Peyer's patch (tissue), 4 donors: ENCODE data around the gene ELMO1. TPM values are rescaled to one million over a fixed set of nuclear protein-coding genes. Genes with fewer than 3 reads are reported as not detected.

Source experiments
- DNase-seq, 3 donors: peaks; one replicate each; pipeline ENCODE4 v3.0.0-alpha.2; 2017 to 2019
- H3K27ac ChIP-seq, 4 donors: fragments of 200-600 bp; sonication (generic); one replicate each; pipeline ENCODE4 v1.5.1; 2016 to 2019
- H3K27me3 ChIP-seq, 2 donors: fragments of 200-600 bp; sonication (generic); one replicate each; pipeline ENCODE4 v1.5.1; 2019
- H3K36me3 ChIP-seq, 3 donors: fragments of 200-600 bp; sonication (generic); one replicate each; pipeline ENCODE4 v1.5.1; 2016 to 2019
- H3K4me1 ChIP-seq, 4 donors: fragments of 200-600 bp; sonication (generic); one replicate each; pipeline ENCODE4 v1.5.1; 2016 to 2019
- H3K4me3 ChIP-seq, 4 donors: fragments of 200-600 bp; sonication (generic); 1 replicate in 3 of 4; 2 replicates in 1 of 4; pipeline ENCODE4 v1.5.1; 2016 to 2019; ENCODE audit warnings: mild to moderate bottlenecking in 1 of 4
- H3K9me3 ChIP-seq, 4 donors: fragments of 200-600 bp; sonication (generic); one replicate each; pipeline ENCODE4 v1.5.1; 2016 to 2019; ENCODE audit warnings: mild to moderate bottlenecking in 1 of 4
- POLR2A ChIP-seq, 2 donors: fragments of 450-650 bp; IDR thresholded peaks; one replicate each; pipeline ENCODE4 v1.5.1; 2017; ENCODE audit warnings: antibody characterized with exemption in 2 of 2, mild to moderate bottlenecking in 2 of 2, moderate library complexity in 2 of 2
- total RNA-seq, 4 donors: library from RNA; depleted of rRNA; stranded (reverse); fragments of >200 nt; gene quantifications; one replicate each; pipeline ENCODE4 v1.1.0, GENCODE V29; 2016
- TF ChIP-seq, protein P1 (sequence below), 6 experiments: fragments of 450-650 bp in 4 of 6; fragments of 200-600 bp in 2 of 6; sonication (generic) in 1 of 6; IDR thresholded peaks; one replicate each; pipeline ENCODE4 v1.5.1; 2017 to 2019; ENCODE audit warnings: antibody characterized with exemption in 6 of 6, mild to moderate bottlenecking in 3 of 6, moderate library complexity in 1 of 6

The ELMO1 gene
- total RNA-seq, 4 donors from 2014 or later: 43.1 to 381 (median 72.2) TPM

DNA sequence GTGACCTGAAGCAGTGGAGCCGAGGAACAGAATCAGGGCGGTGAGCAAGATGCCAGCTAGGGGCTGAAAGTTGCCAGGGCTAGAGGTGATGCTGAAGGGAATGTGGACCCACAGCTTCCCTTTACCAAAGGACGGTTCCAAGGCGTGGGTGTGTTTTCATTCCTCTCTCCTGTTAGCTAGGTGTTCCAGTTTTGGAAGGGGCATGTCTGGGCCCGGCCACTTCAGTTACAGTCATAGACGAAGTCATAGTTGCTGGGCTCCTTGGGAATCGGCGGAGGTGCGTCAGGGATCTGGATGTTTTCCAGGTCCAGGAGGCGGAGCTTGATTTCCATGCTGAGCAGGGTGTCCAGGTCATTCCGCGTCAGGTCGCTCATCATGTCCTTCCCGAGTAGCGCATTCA, 593.3 kb downstream of the ELMO1 start:
- no peaks in the 10 kb centered on the region for H3K4me1 ChIP-seq
- no peak overlapping the region for H3K4me3 ChIP-seq
- H3K27me3 ChIP-seq: no peaks in the 10 kb centered on the region
- no peak for TF ChIP-seq POLR2A (IDR thresholded peaks at IDR 0.05)
- TF ChIP-seq, protein P1, sequence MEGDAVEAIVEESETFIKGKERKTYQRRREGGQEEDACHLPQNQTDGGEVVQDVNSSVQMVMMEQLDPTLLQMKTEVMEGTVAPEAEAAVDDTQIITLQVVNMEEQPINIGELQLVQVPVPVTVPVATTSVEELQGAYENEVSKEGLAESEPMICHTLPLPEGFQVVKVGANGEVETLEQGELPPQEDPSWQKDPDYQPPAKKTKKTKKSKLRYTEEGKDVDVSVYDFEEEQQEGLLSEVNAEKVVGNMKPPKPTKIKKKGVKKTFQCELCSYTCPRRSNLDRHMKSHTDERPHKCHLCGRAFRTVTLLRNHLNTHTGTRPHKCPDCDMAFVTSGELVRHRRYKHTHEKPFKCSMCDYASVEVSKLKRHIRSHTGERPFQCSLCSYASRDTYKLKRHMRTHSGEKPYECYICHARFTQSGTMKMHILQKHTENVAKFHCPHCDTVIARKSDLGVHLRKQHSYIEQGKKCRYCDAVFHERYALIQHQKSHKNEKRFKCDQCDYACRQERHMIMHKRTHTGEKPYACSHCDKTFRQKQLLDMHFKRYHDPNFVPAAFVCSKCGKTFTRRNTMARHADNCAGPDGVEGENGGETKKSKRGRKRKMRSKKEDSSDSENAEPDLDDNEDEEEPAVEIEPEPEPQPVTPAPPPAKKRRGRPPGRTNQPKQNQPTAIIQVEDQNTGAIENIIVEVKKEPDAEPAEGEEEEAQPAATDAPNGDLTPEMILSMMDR (IDR thresholded peaks at IDR 0.05): no peak
- no peaks in the 10 kb centered on the region for H3K9me3 ChIP-seq
- H3K36me3 ChIP-seq: peaks cover 0 to 14% (median 0%) of the 10 kb centered on the region in 3 donors
- no peak for DNase-seq
- H3K27ac ChIP-seq: no peak overlapping the region

DNA sequence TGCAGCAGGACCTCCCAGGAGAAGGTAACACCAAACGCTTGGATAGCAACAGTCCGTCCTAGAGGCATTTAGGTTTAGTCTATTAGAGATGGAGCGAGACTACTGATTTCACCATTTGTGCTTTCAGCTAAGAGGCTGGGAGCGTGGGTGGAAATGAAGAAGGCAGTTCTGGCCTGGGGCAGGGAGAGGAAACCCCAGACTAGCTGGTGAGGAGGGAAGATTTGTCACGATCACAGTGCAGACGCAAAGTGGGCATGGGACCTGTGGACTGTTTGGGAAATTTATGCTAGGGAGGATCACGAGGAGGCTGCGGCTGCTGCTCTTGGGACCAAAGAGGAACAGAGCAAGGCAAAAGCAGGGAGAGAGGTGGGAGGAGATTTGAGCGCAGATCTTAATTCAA, 594.0 kb downstream of the ELMO1 start:
- peaks cover 0 to 14% (median 0%) of the 10 kb centered on the region in 3 donors for H3K36me3 ChIP-seq
- no peaks in the 10 kb centered on the region for H3K4me1 ChIP-seq
- no peak for TF ChIP-seq POLR2A (IDR thresholded peaks at IDR 0.05)
- TF ChIP-seq, protein P1 (IDR thresholded peaks at IDR 0.05): no peak
- H3K27ac ChIP-seq: no peak overlapping the region
- H3K27me3 ChIP-seq: no peaks in the 10 kb centered on the region
- DNase-seq: no peak
- no peaks in the 10 kb centered on the region for H3K9me3 ChIP-seq
- H3K4me3 ChIP-seq: no peak overlapping the region

DNA sequence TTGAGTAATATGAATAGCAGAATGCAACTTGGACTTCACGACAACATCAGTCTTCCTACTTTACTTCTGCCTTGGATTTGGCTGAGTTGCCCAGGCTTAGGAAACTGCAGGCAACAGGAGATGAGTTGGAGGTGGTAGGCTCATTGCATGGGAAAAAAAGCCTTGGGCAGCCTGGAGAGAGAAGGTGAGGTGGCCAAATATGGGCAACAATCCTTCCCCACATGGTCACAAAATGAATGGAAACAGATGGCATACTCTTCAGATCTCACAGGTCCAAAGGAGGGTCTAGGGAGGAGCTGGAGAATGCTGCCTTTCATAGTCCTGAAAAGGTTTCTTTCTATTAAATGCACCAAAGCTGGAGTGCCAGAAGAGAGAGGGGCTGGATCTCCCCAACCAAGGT, 595.7 kb downstream of the ELMO1 start:
- Histone ChIP-seq H3K4me1 (no peaks in the 10 kb centered on the region), H3K36me3 (peaks cover 0 to 10% (median 0%) of the 10 kb centered on the region in 3 donors), H3K27me3 (no peaks in the 10 kb centered on the region), H3K9me3 (peaks cover 0 to 6% (median 0%) of the 10 kb centered on the region in 4 donors), H3K4me3 (no peak overlapping the region), H3K27ac (no peak overlapping the region)
- DNase-seq: no peak
- no peak for TF ChIP-seq POLR2A (IDR thresholded peaks at IDR 0.05)
- TF ChIP-seq, protein P1 (IDR thresholded peaks at IDR 0.05): no peak

DNA sequence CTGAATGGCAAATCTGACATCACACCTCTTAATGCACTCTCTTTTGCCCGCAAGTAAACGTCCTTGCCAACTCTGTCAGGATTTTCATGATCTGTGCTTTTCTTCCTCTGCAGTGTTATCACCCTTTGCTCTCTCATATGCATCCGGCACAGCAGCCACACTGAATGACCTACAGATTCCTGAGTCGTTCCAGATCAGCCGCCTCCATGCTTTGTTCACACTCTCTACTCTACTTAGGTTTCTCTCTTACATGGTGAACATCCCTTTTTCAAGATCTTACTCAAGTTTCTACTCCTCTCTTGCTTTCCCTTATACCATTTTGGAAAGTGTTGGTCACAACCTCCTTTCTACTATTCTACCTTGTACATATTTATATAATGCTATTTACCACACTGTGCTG, 596.6 kb downstream of the ELMO1 start:
- TF ChIP-seq POLR2A (IDR thresholded peaks at IDR 0.05): no peak
- TF ChIP-seq, protein P1 (IDR thresholded peaks at IDR 0.05): no peak
- Histone ChIP-seq H3K27ac (no peak overlapping the region), H3K4me3 (no peak overlapping the region), H3K36me3 (peaks cover 0 to 10% (median 0%) of the 10 kb centered on the region in 3 donors), H3K4me1 (no peaks in the 10 kb centered on the region), H3K27me3 (no peaks in the 10 kb centered on the region), H3K9me3 (peaks cover 0 to 11% (median 0%) of the 10 kb centered on the region in 4 donors)
- DNase-seq: no peak

DNA sequence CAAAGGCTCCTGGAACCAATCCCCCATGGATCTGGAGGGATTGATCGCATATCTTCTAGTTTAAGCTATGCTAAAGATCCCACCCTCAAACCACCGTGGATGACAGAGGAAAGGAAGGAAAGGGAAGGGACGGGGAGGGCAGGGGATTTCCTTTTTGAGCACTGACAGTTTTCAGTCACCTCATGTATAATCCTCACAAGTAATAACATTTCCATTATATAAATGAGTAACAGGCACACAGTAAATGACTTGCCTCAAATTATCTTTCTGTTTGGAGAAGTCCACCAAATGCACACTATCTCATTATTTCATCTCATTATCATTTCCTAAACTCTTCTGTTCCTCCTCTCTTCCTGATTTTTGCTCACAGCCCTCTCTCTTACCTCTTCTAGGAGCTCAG, 597.3 kb downstream of the ELMO1 start:
- Histone ChIP-seq H3K27ac (no peak overlapping the region), H3K4me3 (no peak overlapping the region), H3K4me1 (no peaks in the 10 kb centered on the region), H3K9me3 (peaks cover 0 to 11% (median 0%) of the 10 kb centered on the region in 4 donors), H3K36me3 (peaks cover 0 to 10% (median 0%) of the 10 kb centered on the region in 3 donors), H3K27me3 (no peaks in the 10 kb centered on the region)
- TF ChIP-seq, protein P1 (IDR thresholded peaks at IDR 0.05): no peak
- TF ChIP-seq POLR2A (IDR thresholded peaks at IDR 0.05): no peak
- no peak for DNase-seq

DNA sequence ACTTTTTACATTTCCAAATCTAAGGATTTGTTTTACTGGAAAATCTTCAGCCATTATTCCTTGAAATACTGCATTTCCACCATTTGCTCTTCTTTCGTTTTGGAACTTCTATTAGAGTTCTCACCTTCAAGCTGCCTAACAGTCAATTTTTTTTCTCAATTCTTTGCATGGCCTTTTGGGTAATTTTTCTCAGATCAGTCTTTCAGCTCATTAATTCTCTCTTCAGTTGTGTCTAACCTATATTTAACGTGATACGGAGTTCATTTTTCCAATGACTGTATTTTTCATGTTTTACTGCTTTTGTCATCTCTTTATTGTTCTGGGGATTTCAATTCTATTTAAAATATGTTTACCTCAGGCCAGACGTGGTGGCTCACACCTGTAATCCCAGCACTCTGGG, 600.7 kb downstream of the ELMO1 start:
- Histone ChIP-seq H3K4me1 (no peaks in the 10 kb centered on the region), H3K27ac (no peak overlapping the region), H3K36me3 (no peaks in the 10 kb centered on the region), H3K9me3 (peaks cover 0 to 11% (median 0%) of the 10 kb centered on the region in 4 donors), H3K4me3 (no peak overlapping the region), H3K27me3 (no peaks in the 10 kb centered on the region)
- no peak for DNase-seq
- TF ChIP-seq, protein P1 (IDR thresholded peaks at IDR 0.05): no peak
- TF ChIP-seq POLR2A (IDR thresholded peaks at IDR 0.05): no peak
